Measurements from ENCODE around the gene PIAS2.

Gene PIAS2

DNA sequence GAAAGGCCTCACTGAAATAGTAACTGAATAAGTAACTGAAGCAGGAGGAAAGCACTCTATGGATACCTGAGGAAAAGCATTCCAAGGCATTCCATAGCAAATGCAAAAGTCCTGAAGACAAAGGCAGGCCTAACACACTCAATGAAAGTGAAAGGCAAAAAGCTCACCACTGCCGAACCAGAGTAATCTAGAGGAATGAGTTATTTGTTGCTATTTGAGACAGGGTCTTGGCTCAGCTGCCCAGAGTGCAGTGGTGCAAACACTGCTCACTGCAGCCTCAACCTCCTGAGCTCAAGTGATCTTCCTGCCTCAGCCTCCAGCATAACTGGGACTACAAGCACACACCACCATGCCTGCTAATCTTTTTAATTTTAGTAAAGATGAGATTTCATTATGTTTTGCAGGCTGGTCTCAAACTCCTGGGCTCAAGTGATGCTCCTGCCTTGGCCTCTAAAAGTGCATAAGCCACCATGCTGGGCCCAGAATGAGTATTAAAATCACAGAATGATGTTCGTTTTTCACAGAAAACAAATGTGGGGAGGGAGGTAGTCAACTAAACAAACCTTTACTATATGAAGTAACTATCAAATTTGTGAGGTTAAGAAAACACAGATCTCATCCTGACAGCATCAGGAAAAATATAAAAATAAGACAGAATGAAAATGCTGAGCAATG lies 17.9 kb downstream of the PIAS2 start:
- Histone ChIP-seq H3K9me3 (ENCODE audit: severe bottlenecking) (no peaks in the 10 kb centered on the region), H3K4me1 (ENCODE audit: insufficient read depth, poor library complexity, severe bottlenecking) (no peaks in the 10 kb centered on the region), H3K4me3 (ENCODE audit: severe bottlenecking) (no peak overlapping the region), H3K36me3 (ENCODE audit: low read depth) (0 out of 2 replicates have a peak, but pooled peaks cover 7% of the 10 kb centered on the region), H3K27me3 (ENCODE audit: insufficient read depth, poor library complexity, severe bottlenecking) (no peaks in the 10 kb centered on the region), H3K27ac (ENCODE audit: poor library complexity, severe bottlenecking) (no peak overlapping the region)
- TF ChIP-seq, protein P1, sequence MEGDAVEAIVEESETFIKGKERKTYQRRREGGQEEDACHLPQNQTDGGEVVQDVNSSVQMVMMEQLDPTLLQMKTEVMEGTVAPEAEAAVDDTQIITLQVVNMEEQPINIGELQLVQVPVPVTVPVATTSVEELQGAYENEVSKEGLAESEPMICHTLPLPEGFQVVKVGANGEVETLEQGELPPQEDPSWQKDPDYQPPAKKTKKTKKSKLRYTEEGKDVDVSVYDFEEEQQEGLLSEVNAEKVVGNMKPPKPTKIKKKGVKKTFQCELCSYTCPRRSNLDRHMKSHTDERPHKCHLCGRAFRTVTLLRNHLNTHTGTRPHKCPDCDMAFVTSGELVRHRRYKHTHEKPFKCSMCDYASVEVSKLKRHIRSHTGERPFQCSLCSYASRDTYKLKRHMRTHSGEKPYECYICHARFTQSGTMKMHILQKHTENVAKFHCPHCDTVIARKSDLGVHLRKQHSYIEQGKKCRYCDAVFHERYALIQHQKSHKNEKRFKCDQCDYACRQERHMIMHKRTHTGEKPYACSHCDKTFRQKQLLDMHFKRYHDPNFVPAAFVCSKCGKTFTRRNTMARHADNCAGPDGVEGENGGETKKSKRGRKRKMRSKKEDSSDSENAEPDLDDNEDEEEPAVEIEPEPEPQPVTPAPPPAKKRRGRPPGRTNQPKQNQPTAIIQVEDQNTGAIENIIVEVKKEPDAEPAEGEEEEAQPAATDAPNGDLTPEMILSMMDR (IDR thresholded peaks at IDR 0.05; ENCODE audit: poor library complexity, severe bottlenecking): no peak
- ATAC-seq (ENCODE audit: low read depth) (no peak), DNase-seq (ENCODE audit: low spot score) (no peak)

DNA sequence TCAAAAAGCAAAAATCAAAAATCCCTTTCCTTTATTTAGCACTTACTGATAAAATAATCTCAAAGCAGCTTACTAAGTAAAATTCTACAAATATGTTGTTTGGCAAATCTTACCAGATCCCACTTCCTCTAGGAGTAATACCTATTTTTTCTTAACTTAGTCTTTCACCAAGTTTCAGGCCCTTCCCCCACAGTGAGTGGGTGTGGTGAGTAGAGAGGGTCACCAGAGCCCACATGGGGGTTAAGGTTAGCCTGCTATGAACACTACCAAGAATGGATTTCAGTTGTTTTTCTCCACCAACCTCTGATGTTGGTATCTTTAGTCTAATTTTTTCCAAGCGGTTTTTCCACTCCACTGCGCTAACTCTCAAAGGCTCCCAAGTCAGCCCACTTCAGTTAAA lies 23.2 kb downstream of the PIAS2 start:
- H3K27me3 ChIP-seq (ENCODE audit: insufficient read depth, poor library complexity, severe bottlenecking): no peaks in the 10 kb centered on the region
- H3K27ac ChIP-seq (ENCODE audit: poor library complexity, severe bottlenecking): no peak overlapping the region
- DNase-seq (ENCODE audit: low spot score) (no peak), ATAC-seq (ENCODE audit: low read depth) (no peak)
- no peaks in the 10 kb centered on the region for H3K4me1 ChIP-seq (ENCODE audit: insufficient read depth, poor library complexity, severe bottlenecking)
- peaks cover 18% of the 10 kb centered on the region for H3K36me3 ChIP-seq (ENCODE audit: low read depth)
- no peaks in the 10 kb centered on the region for H3K9me3 ChIP-seq (ENCODE audit: severe bottlenecking)
- TF ChIP-seq, protein P1 (IDR thresholded peaks at IDR 0.05; ENCODE audit: poor library complexity, severe bottlenecking): no peak
- no peak overlapping the region for H3K4me3 ChIP-seq (ENCODE audit: severe bottlenecking)

DNA sequence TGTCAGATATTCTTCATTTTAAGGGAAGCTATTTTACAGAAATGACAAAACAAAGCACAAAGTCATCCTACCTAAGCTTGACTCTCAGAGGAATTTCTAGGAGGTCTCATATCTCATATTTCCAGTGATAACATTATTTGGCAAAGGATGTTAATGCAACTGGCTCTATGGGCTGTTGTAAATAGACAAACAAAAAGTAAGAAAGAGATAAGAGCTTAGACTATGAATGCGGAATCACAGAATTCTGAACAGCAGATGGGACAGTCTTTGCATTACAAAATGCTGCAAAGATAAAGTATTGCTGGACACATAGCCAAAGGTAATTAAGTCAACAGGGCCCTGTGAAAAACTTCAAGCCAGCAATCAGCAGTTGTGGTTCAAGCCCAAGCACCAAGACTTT lies 23.9 kb downstream of the PIAS2 start:
- Histone ChIP-seq H3K4me1 (ENCODE audit: insufficient read depth, poor library complexity, severe bottlenecking) (no peaks in the 10 kb centered on the region), H3K27me3 (ENCODE audit: insufficient read depth, poor library complexity, severe bottlenecking) (no peaks in the 10 kb centered on the region), H3K9me3 (ENCODE audit: severe bottlenecking) (no peaks in the 10 kb centered on the region), H3K4me3 (ENCODE audit: severe bottlenecking) (no peak overlapping the region), H3K36me3 (ENCODE audit: low read depth) (peaks cover 26% of the 10 kb centered on the region), H3K27ac (ENCODE audit: poor library complexity, severe bottlenecking) (no peak overlapping the region)
- ATAC-seq (ENCODE audit: low read depth) (no peak), DNase-seq (ENCODE audit: low spot score) (no peak)
- TF ChIP-seq, protein P1 (IDR thresholded peaks at IDR 0.05; ENCODE audit: poor library complexity, severe bottlenecking): no peak

DNA sequence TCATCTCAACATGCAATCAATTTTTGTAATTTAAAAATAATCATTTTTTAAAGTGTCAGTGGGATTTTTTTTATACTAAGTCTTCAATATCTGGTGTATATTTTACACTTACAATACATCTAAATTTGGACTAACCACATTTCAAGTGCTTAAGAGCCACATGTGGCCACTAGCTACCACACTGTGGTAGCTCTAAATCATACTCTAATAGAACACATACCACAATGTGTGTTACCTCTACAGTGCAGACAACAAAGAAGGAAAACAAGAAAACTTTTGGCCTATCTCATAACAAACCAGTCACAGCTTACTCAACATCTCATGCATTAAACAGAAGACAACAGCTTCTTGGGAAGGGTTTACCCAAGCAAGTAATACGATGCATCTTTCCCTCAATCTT lies 24.5 kb downstream of the PIAS2 start:
- ATAC-seq (ENCODE audit: low read depth): no peak

More for the DNA sequence above, 24.5 kb downstream of the PIAS2 start:
- Histone ChIP-seq H3K27me3 (ENCODE audit: insufficient read depth, poor library complexity, severe bottlenecking) (no peaks in the 10 kb centered on the region), H3K36me3 (ENCODE audit: low read depth) (peaks cover 30% of the 10 kb centered on the region), H3K4me1 (ENCODE audit: insufficient read depth, poor library complexity, severe bottlenecking) (no peaks in the 10 kb centered on the region), H3K27ac (ENCODE audit: poor library complexity, severe bottlenecking) (no peak overlapping the region), H3K9me3 (ENCODE audit: severe bottlenecking) (no peaks in the 10 kb centered on the region), H3K4me3 (ENCODE audit: severe bottlenecking) (no peak overlapping the region)
- TF ChIP-seq, protein P1 (IDR thresholded peaks at IDR 0.05; ENCODE audit: poor library complexity, severe bottlenecking): no peak
- no peak for DNase-seq (ENCODE audit: low spot score)

All from RWPE2 (cell line).